Measurements from ENCODE around the gene TIMP4.

DNA sequence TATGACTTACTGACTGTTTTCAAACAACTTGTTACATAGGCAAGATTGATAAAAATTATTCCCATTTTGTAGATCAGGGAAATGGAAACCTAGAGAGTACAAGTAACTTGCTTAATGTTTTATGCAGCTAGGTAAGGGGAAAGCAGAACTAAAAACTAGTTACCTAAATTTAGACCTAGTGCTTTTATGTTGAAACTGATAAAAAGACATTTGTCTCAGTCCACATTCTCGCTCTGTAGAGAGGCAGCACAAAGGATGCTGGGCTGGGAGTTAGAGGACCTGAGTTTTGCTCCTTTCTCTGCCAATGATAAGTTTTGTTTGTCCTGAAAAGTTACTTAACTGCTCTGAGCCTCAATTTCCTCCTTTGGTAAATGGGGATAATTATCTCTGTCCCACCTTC, 17.4 kb downstream of the TIMP4 start:
- TF ChIP-seq, protein P1, sequence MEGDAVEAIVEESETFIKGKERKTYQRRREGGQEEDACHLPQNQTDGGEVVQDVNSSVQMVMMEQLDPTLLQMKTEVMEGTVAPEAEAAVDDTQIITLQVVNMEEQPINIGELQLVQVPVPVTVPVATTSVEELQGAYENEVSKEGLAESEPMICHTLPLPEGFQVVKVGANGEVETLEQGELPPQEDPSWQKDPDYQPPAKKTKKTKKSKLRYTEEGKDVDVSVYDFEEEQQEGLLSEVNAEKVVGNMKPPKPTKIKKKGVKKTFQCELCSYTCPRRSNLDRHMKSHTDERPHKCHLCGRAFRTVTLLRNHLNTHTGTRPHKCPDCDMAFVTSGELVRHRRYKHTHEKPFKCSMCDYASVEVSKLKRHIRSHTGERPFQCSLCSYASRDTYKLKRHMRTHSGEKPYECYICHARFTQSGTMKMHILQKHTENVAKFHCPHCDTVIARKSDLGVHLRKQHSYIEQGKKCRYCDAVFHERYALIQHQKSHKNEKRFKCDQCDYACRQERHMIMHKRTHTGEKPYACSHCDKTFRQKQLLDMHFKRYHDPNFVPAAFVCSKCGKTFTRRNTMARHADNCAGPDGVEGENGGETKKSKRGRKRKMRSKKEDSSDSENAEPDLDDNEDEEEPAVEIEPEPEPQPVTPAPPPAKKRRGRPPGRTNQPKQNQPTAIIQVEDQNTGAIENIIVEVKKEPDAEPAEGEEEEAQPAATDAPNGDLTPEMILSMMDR (IDR thresholded peaks at IDR 0.05): no peak
- no peak for TF ChIP-seq EZH2 (IDR thresholded peaks at IDR 0.05; ENCODE audit: borderline replicate concordance, insufficient read depth, low read depth, low read length, poor library complexity, severe bottlenecking)
